Thyroid gland (tissue), 4 donors: ENCODE results near the gene KRTAP20-3.

Source experiments
- POLR2A ChIP-seq, 2 donors: fragments of 450-650 bp; IDR thresholded peaks; one replicate each; pipeline ENCODE4 v1.6.1; 2017; ENCODE audit warnings: antibody characterized with exemption in 2 of 2, mild to moderate bottlenecking in 2 of 2, moderate library complexity in 1 of 2
- TF ChIP-seq, protein P1 (sequence below), 6 experiments: fragments of 200-600 bp in 3 of 6; fragments of 450-650 bp in 3 of 6; sonication (generic) in 3 of 6; IDR thresholded peaks; one replicate each; pipeline ENCODE4 v1.5.1; 2016 to 2019; ENCODE audit warnings: antibody characterized with exemption in 6 of 6, mild to moderate bottlenecking in 2 of 6, inconsistent platforms in 1 of 6, moderate library complexity in 1 of 6

DNA sequence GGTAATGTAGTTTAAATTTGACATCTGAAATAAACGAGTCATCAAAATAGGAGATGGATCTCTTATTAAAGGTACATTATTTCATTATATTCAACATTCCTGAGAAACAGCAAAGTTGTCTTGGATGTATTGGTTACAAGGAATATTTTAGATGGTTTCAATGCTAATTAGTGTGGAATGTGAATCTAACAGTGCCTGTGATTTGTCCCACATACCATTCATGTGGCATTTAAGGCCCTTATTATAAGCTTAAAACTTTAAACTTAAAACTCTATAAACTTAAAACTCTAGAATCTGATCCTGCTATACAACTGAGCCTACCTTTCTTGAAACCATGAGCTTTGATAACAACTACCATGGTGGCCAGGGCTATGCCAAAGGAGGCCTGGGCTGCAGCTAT, 41.9 kb upstream of the KRTAP20-3 start, which contains the start of gene KRTAP22-1:
- TF ChIP-seq, protein P1, sequence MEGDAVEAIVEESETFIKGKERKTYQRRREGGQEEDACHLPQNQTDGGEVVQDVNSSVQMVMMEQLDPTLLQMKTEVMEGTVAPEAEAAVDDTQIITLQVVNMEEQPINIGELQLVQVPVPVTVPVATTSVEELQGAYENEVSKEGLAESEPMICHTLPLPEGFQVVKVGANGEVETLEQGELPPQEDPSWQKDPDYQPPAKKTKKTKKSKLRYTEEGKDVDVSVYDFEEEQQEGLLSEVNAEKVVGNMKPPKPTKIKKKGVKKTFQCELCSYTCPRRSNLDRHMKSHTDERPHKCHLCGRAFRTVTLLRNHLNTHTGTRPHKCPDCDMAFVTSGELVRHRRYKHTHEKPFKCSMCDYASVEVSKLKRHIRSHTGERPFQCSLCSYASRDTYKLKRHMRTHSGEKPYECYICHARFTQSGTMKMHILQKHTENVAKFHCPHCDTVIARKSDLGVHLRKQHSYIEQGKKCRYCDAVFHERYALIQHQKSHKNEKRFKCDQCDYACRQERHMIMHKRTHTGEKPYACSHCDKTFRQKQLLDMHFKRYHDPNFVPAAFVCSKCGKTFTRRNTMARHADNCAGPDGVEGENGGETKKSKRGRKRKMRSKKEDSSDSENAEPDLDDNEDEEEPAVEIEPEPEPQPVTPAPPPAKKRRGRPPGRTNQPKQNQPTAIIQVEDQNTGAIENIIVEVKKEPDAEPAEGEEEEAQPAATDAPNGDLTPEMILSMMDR (IDR thresholded peaks at IDR 0.05) = no peak
- no peak for TF ChIP-seq POLR2A (IDR thresholded peaks at IDR 0.05)
